Measurements from ENCODE around the gene RPS27L. TPM values are rescaled to one million over a fixed set of nuclear protein-coding genes. Genes with fewer than 3 reads are reported as not detected.

The RPS27L gene
- total and polyA plus RNA-seq, 2 of the 8 experiments (the other 6 are each of a cell fraction or from before 2014, with no cell fraction given): 115 to 143 TPM

- Histone ChIP-seq H2BK15ac (ENCODE audit: low read length) (no peak overlapping the region), H2BK20ac (ENCODE audit: low read length) (no peak overlapping the region), H3K27ac (ENCODE audit: low read depth, low read length) (no peak overlapping the region), H4K5ac (ENCODE audit: insufficient read length, low read depth, low read length) (no peak overlapping the region), H4K20me1 (replicated peaks in 1 of 2; ENCODE audit: control insufficient read depth in 1 of 2, insufficient read depth in 2 of 2, low read length in 2 of 2) (peaks cover 0 to 3% of the 10 kb centered on the region in 2 experiments), H3K14ac (ENCODE audit: insufficient read length) (no peak overlapping the region), H2BK5ac (ENCODE audit: low read depth, low read length) (no peak overlapping the region), H3K4ac (replicated peaks; ENCODE audit: insufficient read length, low read depth, low read length) (no peak overlapping the region), H3K56ac (replicated peaks; ENCODE audit: insufficient read length, low read depth, low read length) (no peak overlapping the region), H3K4me1 (replicated peaks in 1 of 4; ENCODE audit: control insufficient read depth in 3 of 4, insufficient read depth in 4 of 4, low read length in 3 of 4) (peaks cover 0 to 5% (median 3%) of the 10 kb centered on the region in 4 experiments; a peak in 3 of 7 replicates), H3K4me3 (ENCODE audit: extremely low read depth in 1 of 4, insufficient read depth in 2 of 4, low read depth in 3 of 4, low read length in 4 of 4) (no peak overlapping the region), H3K4me2 (ENCODE audit: insufficient read depth in 1 of 2, low read depth in 2 of 2, low read length in 2 of 2) (no peak overlapping the region), H3K23me2 (ENCODE audit: low read depth, low read length) (no peaks in the 10 kb centered on the region), H3K23ac (ENCODE audit: insufficient read length) (no peak overlapping the region), H3K36me3 (ENCODE audit: control insufficient read depth in 2 of 4, insufficient read depth in 4 of 4, low read length in 3 of 4) (no peaks in the 10 kb centered on the region), H3K9ac (replicated peaks in 1 of 4; ENCODE audit: extremely low read depth in 1 of 4, low read depth in 3 of 4, low read length in 3 of 4) (no peak overlapping the region), H3K79me2 (ENCODE audit: control insufficient read depth in 1 of 2, insufficient read depth in 2 of 2, low read length in 2 of 2) (peaks cover 0 to 74% of the 10 kb centered on the region in 2 experiments; a peak in 2 of 4 replicates), H4K91ac (replicated peaks; ENCODE audit: insufficient read length, low read length) (no peak overlapping the region), H2AK5ac (ENCODE audit: low read depth, low read length) (no peak overlapping the region), H3K79me1 (ENCODE audit: low read depth, low read length) (peaks cover 6% of the 10 kb centered on the region), H3K18ac (ENCODE audit: extremely low read depth, low read length) (no peak overlapping the region), H2BK120ac (replicated peaks; ENCODE audit: low read depth, low read length) (no peak overlapping the region), H2BK12ac (ENCODE audit: low read depth, low read length) (no peak overlapping the region), H4K8ac (ENCODE audit: extremely low read depth, insufficient read depth, low read length) (no peak overlapping the region), H3K9me3 (ENCODE audit: insufficient read depth in 2 of 2, low read depth in 1 of 2, low read length in 1 of 2) (no peaks in the 10 kb centered on the region), H3K27me3 (replicated peaks in 1 of 4; ENCODE audit: control insufficient read depth in 3 of 4, extremely low read depth in 1 of 4, insufficient read depth in 3 of 4, low read length in 3 of 4) (no peaks in the 10 kb centered on the region), H2AFZ (ENCODE audit: low read length) (no peak overlapping the region)
- CTCF ChIA-PET (ENCODE audit: partially characterized antibody): interaction anchor here (0.8 to 2.4 kb wide), 4 partner anchors 9 to 25 kb away, joined by 3 to 11 read pairs (median 7); no protein-coding TSS in a partner anchor
- no peak for TF ChIP-seq SAP30 (IDR thresholded peaks at IDR 0.05; ENCODE audit: insufficient read depth, insufficient replicate concordance, low read length)
- no peak for TF ChIP-seq E2F6 (IDR thresholded peaks at IDR 0.05)
- no peak for TF ChIP-seq SIN3A (conservative IDR thresholded peaks at IDR 0.05 in 1 of 2, IDR thresholded peaks at IDR 0.05 in 1 of 2; ENCODE audit: low read depth in 1 of 2, low read length in 2 of 2)
- TF ChIP-seq POLR2A (IDR thresholded peaks at IDR 0.05; ENCODE audit: control extremely low read depth in 1 of 2, low read depth in 2 of 2, low read length in 2 of 2): no peak
- TF ChIP-seq BRCA1 (IDR thresholded peaks at IDR 0.05; ENCODE audit: low read depth, low read length): no peak
- TF ChIP-seq CHD1 (IDR thresholded peaks at IDR 0.05; ENCODE audit: low read depth, low read length): no peak
- TF ChIP-seq MAFK (IDR thresholded peaks at IDR 0.05; ENCODE audit: low read depth, low read length): no peak
- no peak for TF ChIP-seq SIX5 (IDR thresholded peaks at IDR 0.05; ENCODE audit: low read depth, low read length)
- TF ChIP-seq GABPA (IDR thresholded peaks at IDR 0.05; ENCODE audit: borderline replicate concordance, insufficient read depth, low read length): no peak
- TF ChIP-seq CBX8 (IDR thresholded peaks at IDR 0.05; ENCODE audit: borderline replicate concordance, low read depth, low read length): no peak
- TF ChIP-seq ZNF274 (IDR thresholded peaks at IDR 0.05; ENCODE audit: borderline replicate concordance, extremely low read depth, low read length): no peak
- TF ChIP-seq BACH1 (IDR thresholded peaks at IDR 0.05; ENCODE audit: low read length): no peak
- TF ChIP-seq RFX5 (IDR thresholded peaks at IDR 0.05; ENCODE audit: borderline replicate concordance, low read depth, low read length): no peak
- DNase-seq (ENCODE audit: low read depth in 1 of 2, low spot score in 2 of 2): no peak
- no peak for FAIRE-seq
- POLR2A ChIA-PET (ENCODE audit: partially characterized antibody): interaction anchor here (0.8 kb wide), 1 partner anchor 53 kb away, joined by 3 read pairs; no protein-coding TSS in a partner anchor
- 82% methylated on average over 5 of the region's 5 CpGs; no CpG with 5 or more reads in 1 of the 2 experiments for WGBS, 2 experiments (ENCODE audit: extremely low coverage in 1 of 2, insufficient coverage in 1 of 2, insufficient read length in 1 of 2, insufficient replicate concordance in 2 of 2, low coverage in 1 of 2, low lambda C conversion rate in 2 of 2, missing lambda C conversion rate in 1 of 2)
Measured at GRCh38 chr15:63202861-63203260, 45.6 kb upstream of the RPS27L start.

Measured in H1 (cell line).